Loucy (cell line): ENCODE data around the gene SNRNP70.
A peak's percentile ranks its signal among the peaks of the same experiment; 100 is the strongest.
"Not testable (repeated sequence)": the region's sequence is repeated elsewhere in the genome, so short reads cannot be mapped to it uniquely, and the experiment has no call there.

ENCODE experiments used
- CTCF ChIP-seq: fragments of 200-600 bp; sonication (generic); conservative IDR thresholded peaks from 2 replicates; pipeline ENCODE4 v1.5.1; 2014; ENCODE audit warnings: mild to moderate bottlenecking, antibody characterized with exemption, low read length
- EZH2phosphoT487 ChIP-seq: fragments of 200-600 bp; IDR thresholded peaks from 2 replicates; pipeline ENCODE4 v1.6.1; 2018; ENCODE audit warnings: antibody characterized with exemption, mild to moderate bottlenecking, moderate library complexity, borderline replicate concordance

- peak; percentile 70 for TF ChIP-seq CTCF
- TF ChIP-seq EZH2phosphoT487: not testable (repeated sequence)
Measured at GRCh38 chr19:49036815-49037214, 48.4 kb upstream of the SNRNP70 start, which contains the start of gene CGB1.
